NCI-H2107 treated with DMSO at 0.1 percent for 48 hours (cell line): ENCODE data around the gene TREML4.
"Not testable (repeated sequence)": the region's sequence is repeated elsewhere in the genome, so short reads cannot be mapped to it uniquely, and the experiment has no call there.

ENCODE experiments used
- DNase-seq: peaks from one replicate; lab custom pipeline; 2025; ENCODE audit not compliant: unreplicated experiment; lab: John Stamatoyannopoulos, UW

Gene TREML4

DNA sequence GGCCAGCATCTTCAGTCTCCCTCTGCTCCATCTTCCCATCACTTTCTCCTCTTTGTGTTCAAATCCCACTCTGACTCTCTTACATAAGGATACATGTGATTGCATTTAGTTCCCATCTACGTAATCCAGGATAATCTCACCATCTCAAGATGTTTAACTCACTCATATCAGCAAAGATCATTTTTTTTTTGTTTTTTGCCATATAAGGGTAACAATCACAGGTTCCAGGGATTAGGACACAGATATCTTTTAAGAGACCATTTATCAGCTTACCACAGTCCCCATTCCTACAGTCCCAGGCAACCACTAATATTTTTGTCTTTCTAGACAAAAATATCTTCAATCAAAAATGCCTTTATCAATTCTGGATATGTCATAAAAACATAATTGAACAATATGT is 24.0 kb upstream of the TREML4 start:
- no peak for DNase-seq

DNA sequence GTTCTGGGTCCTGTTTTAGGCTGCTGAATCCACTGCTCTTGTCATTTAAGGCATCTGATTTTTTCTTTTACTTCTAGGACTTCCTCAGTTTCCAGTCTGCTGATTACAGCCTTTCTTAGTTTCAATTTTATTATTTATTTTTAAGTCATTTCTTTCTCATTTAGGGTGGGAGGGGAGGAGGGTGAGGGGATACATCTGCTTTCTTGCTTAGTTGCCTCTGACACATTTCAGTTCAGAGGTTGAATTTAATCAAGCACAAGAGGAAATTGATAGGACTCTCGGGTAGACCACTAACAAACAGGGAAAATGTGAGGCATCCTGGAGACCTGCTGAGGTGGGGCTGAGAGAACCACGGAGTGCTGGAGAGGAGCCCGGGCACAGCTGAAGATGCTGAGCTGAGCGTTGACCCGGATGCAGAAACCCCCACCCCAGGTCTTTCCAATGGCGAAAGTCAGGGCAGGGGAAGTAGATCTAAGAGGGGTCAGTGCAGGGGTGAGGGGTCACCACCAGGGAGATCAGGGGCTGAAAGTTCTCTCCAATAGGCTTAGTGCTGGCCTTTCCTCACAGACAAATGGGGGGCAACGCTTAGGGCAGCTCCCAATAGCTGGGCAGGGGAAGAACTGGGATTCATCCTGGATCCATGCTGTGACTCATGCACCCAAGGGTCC is 19.6 kb upstream of the TREML4 start:
- no peak for DNase-seq

DNA sequence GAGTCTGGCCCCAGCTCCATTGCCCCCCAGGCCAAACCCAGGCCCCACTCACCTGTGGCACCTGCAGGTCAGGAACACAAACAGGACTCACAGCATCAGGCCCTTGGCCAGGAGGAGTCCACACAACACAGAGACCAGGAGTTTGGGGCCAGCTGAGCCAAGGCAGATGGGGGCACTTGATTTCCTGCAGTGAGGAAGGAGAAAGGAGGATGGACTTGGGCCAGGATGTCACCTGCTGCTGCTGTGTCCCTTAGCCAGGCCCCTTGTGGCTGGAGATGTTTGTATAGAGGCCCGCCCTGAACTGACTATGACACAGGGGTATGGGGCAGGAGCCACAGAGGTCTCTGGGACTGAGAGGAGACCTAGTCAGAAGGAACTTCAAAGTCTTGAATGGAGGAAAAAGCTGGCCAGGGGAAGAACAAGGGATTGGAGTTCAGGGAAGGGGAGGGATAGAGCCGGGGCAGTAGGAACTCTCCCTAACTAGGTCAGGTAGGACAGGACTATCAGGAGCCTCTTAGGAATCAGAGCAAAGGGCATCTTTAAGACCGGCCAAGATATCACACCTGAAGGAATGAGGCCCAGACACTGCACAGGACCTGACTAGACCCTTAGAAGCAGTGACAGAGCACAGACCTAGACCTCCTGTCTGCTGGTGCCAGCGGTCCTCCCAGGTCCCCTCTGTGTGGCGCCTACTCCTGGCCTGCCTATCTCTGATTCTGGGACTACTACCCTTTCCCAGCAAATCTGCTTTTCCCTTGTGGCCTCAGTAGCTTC is 18.4 kb upstream of the TREML4 start:
- no peak for DNase-seq

DNA sequence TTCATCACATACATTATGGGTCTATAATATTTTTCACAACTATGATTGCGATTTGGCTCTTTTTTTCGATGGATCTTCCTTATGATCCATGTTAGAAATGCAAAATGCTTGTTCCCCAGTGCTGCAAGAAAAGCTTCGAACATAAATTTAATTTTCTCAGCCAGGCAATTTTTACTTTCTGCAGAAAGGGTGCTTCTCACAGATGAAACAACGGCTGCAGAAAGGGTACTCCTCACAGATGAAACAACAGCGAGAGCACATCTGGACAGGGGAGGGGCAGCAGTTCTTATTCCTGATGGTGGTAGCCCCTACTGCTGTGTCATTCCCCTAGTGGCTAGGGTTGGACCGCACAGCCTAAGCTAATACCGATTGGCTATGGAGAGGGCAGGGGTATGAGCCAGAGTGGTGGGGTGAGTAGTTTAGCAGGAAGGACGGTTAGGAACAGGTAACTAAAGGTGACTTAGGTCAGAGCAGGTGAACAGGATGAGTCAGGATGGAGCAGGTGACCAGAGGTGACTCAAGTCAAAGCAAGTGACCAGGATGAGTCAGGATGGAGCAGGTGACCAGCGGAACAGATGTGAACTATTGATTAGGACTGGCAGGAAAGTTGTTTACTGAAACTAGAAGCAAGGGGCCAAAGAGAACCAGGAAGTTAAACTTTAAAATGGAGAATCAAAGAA is 13.4 kb upstream of the TREML4 start:
- no peak for DNase-seq

DNA sequence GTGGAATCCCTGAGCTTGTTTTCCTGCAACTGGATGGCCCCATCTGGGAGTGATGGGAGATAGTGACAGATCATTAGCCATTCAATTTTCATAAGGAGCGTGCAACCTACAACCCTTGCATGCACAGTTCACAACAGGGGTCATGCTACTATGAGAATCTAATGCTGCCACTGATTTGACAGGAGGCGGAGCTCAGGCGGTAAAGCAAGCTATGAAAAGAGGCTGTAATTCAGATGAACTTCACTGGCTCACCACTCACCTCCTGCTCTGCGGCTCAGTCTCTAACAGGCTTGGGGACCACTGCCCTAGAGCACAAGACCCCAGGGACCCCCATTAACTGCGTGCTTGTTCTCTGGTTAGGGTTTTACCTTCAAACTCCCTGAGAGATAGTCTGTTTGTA is 12.4 kb upstream of the TREML4 start:
- DNase-seq, result no peak

DNA sequence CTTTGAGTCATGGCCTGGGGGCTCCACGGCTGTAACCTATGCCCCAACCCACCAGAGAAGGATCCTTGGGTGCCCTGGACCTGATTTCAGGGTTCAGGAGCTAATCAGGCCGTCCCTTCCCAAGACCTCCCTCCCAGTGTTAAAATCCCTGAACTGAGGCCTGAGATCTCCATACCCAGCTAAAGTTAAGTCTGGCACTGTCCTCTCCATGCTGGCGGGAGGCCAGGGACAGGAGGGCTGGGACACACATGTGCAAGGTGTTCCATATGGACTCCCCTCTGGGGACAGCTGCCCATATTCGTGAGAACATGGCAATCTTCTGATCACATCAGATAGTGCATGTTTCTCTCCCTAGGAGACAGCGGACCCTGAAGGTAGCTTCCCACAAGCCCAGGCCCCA is 11.5 kb upstream of the TREML4 start:
- no peak for DNase-seq

DNA sequence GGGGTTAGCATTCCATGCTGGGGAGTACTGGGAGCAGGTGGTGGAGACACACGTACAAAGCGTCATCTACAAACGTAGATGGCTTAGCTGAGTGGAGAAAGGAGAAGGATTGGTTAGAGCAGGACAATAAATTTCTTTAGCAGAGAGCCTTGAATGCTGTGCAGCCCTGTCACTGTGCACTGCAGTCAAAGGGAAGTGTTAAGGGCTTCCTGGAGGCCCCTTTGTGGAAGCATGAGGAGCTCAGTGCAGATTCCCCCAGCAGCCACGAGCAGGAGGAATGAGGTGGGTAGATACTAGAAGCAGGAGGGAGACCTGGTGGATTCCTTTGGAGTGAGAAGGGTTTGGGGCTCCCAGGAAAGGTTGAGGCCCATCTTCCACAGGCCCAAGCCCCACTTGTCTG is 6.1 kb upstream of the TREML4 start:
- no peak for DNase-seq

DNA sequence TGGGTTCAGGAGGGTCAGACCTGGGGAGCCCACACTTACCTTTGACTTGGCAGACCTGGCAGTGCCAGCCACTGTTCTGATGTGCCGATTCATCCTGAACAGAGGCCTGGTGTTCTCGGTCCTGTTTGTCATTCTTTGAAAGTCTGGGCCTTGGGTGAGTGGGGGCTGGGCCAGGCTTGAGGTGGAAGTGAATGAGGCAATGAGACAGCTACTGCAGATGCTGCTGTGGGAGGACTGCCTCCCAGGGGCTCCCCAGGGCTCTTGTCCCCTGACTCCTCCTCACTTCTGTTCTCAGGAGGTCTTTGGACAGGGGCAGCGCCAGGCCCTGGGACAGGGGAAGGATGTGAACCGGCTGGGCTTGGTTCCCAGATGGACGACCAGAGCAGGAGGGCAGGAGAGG is 5.6 kb upstream of the TREML4 start:
- no peak for DNase-seq

DNA sequence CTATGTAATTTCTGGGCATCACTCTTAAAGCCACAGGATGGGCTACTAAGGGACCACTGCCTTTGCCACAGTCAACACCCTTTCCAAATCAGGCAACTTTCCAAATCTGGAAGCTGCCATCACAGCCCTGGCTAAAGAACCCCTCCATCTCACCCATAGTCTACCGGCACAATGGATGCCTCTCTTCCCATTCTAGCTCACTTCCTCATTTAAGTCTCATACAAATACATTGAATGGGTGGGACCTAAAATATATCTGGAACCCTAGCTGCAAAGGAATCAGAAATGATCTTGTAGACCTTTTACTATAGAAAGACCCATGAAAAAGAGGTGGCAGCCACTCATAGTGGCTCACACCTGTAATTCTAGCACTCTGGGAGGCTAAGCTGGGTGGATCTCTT is 3.3 kb upstream of the TREML4 start:
- DNase-seq, result no peak

DNA sequence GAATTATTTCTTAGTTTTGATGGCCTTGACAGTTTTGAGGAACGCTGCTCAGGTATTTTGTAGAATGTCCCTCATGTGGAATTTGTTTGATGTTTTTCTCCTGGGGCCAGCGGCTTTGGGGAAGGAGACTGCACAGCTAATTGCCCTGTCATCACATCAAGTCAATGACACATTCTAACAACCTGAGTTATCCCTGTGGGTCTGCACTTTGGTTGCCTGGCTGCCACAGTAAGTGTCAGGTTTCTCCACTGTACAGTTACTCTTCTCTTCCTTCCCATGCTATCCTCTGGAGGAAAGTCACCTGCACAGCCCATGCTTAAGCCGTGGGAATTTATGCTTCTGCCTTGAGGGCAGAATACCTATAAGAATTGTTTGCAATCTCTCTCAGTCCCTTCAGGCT is 1.4 kb upstream of the TREML4 start:
- peak; percentile 26 for DNase-seq

DNA sequence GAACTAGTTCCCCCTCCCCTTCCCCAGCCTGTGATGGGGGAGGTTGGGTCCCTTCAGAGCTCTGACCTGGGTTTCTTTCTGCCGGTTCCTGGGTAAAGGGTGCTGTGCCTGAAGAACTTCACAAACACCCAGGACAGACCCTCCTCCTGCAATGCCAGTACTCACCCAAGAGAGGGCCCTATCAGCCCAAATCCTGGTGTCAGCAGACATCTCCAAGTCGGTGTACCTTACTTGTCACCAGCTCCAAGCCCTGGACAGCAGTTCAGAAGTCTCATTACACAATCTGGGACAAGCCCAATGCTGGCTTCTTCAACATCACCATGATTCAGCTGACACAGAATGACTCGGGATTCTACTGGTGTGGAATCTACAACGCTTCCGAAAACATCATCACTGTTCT is 467 bp downstream of the TREML4 start:
- no peak for DNase-seq

DNA sequence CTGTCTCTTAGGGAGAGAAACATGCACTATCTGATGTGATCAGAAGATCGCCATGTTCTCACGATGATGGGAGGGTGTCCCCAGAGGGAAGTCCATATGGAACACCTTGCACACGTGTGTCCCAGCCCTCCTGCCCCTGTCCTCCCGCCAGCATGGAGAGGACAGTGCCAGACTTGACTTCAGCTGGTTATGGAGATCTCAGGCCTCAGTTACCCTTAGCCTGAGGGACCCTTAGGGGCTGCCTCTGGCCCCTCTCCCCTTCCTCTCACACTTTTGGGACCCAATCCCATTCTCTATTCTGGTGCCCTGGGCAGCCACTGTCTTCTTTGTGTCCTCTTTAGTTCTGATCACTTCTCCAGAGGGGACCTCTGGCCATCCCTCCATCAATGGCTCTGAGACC is 1.6 kb downstream of the TREML4 start:
- DNase-seq, result no peak

DNA sequence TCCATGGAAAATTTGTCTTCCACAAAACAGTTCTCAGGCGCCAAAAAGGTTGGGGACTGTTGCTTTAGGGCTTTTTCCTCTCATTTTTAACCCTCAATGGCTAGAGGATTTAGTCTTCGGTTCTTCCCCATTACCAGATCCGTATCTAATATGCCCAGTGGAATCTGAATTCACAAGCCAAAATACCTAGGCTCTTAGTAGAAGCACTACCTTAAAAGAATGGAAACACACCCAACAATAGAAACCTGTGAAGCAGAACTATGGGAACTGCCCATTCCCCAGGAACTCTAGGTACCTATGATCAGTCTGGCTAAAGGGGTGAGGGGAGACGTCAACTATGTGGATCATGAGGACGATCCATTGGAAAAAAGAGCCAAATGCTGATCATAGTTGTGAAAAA is 3.1 kb downstream of the TREML4 start:
- DNase-seq, result no peak

DNA sequence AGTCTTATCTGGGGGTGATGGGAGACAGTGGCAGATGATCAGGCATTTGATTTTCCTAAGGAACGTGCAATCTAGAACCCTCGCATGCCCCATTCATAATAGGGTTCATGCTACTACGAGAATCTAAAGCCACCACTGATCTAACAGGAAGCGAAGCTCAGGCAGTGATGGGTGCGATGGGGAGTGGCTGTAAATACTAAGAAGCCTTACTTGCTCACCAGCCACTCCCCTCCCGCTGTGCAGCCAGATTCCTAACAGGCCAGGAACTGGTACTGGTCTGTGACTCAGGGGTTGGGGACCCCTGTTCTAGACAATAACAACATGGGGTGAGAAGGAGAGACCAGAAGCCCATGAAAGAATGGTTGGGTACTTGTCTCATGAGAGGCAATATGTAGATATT is 4.5 kb downstream of the TREML4 start:
- no peak for DNase-seq

DNA sequence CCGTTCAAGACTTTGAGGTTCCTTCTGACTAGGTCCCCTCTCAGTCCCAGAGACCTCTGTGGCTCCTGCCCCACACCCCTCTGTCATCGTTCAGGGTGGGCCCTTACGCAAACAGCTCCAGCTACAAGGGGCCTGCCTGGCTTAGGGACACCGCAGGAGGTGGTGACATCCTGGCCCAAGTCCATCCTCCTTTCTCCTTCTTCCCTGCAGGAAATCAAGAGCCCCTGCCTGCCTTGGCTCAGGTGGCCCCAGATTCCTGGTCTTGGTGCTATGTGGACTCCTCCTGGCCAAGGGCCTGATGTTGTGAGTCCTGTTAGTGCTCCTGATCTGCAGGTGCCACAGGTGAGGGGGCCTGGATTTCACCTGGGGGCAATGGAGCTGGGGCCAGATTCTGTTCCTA is 8.1 kb downstream of the TREML4 start:
- no peak for DNase-seq

DNA sequence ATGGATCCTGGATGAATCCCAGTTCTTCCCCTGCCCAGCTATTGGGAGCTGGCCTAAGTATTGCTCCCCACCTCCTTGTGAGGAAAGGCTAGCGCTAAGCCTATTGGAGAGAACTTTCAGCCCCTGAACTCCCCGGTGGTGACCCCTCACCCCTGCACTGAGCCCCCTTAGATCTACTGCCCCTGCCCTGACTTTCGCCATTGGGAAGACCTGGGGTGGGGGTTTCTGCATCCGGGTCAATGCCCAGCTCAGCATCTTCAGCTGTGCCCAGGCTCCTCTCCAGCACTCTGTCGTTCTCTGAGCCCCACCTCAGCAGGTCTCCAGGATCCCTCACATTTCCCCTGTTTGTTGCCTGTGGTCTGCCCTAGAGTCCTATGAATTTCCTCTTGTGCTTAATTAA is 9.0 kb downstream of the TREML4 start:
- DNase-seq, result no peak

DNA sequence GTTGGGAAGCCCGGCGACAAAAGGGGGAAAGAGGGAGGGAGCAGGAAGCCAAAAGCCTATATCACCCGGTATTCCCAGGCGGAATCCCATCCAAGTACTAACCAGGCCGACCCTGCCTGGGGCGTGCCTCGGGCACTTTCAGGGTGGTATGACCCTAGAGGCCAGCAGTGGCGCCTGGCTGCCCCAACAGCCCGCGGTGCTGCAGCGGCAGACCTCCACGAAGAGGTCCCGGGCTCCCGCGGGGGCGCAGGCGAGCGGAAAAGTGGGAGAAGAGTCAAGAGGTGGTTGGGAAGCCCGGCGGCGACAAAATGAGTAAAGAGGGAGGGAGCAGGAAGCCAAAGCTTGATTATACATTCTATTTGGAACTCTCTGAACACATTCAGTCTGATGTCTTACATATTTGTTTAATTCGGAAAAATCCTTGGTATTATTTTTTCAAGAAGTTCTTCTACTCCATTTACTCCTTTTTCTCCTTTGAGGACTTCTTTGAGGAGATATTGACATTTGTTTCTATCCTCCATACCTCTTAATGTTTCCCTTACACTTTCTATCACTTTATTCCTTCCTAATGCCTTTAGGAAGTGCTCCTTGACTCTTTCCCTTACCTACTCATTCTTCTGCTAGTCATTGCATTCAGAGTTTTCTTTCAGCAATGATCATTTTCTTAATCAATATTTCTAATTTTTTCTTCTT is 11.5 kb downstream of the TREML4 start:
- no peak for DNase-seq

DNA sequence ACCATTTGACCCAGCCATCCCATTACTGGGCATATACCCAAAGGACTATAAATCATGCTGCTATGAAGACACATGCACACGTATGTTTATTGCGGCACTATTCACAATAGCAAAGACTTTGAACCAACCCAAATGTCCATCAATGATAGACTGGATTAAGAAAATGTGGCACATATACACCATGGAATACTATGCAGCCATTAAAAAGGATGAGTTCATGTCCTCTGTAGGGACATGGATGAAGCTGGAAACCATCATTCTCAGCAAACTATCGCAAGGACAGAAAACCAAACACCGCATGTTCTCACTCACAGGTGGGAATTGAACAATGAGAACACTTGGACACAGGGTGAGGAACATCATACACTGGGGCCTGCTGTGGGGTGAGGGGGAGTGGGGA is 18.4 kb downstream of the TREML4 start:
- not testable (repeated sequence) for DNase-seq

DNA sequence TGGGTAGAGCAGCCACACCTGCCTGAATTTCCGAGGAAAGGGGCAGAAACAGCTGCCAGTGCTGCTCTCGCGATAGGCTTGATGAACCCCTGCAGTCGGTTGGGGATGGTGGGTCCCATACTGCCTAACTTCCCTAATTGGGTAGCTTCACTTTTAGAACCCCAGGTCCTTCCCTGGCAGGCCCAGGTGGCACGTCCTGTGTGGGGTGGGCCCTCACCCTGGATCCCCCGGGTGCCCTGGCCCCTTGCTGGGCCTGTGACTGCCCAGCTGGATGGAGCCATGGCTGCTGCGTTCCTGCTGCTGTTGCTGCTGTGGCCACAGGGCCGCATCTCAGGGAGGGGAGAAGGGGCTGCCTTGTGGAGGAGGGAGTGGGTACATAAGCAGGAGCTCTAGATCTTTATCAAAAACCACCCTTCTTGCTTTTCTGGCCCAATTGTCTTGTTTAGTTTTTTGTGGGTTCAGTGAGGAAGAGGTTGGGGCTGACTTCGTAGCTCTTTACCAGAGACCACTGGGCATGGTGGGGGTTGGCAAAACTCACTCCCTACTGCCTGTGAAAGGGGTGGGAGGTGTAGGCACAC is 19.2 kb downstream of the TREML4 start:
- DNase-seq, result no peak

DNA sequence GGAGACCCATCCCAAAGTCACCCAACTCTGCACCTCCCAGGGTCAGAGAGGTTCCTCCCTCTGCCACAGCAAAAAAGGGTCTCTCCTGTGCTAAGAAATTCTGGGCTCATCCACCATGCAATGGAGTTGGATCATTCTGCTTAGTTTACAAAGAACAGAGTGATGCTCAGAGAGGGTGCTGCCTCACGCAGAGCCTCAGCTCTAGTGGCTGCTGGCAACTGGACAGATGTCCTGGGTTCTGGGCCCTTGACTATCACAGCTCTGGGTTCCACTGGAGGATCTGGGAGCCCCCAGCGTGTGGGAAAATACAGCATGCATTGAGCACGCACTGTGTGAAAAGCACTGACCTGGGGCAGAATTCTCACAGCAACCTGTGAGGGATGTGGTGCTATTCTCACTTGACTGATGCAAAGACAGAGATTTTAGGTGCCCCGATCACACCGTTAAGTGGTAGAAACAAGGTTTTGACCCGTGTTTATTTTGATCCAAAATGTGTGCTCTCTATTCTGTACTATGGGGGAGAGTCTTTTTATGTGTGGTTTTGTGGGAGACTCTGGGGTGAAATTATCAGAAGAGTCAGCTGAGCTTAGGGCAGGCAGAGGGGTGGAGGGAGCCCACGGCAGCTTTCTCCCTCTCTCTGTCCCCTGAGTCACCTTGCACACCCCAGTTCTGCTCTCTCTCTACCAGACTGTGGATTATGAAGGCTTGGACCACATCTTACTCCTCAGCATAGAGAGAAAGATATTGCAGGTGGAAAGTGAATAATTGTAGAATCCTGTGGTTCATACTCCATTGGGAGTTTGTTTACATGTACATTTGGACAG is 19.9 kb downstream of the TREML4 start:
- no peak for DNase-seq
